ENCODE results near the gene ABLIM2. TPM values are rescaled to one million over a fixed set of nuclear protein-coding genes. Genes with fewer than 3 reads are reported as not detected.

ABLIM2 gene
- total RNA-seq, 2 donors from 2014 or later: 6.0 to 20.8 TPM

DNA sequence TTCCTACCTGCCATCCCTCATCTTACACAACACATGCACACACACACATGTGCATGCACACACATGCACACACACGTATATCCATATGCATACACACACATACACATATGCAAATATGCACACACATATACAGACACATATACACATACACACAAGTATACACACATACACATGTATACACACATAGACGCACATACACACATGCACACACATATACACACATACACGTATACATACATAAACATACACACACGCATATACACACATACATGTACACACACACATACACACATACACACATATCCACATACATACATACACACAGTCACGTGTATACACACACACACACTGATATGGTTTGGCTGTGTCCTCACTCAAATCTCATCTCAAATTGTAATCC is 182.0 kb downstream of the ABLIM2 start:
- ATAC-seq: no peak
- intact Hi-C loops (cut with DNase I): no loop called here
- H3K9me3 ChIP-seq: no peaks in the 10 kb centered on the region
- no peak overlapping the region for H3K27ac ChIP-seq
- H3K27me3 ChIP-seq: no peaks in the 10 kb centered on the region
- H3K36me3 ChIP-seq (replicated peaks in 1 of 2; ENCODE audit: insufficient read depth in 1 of 2, low read depth in 2 of 2): no peaks in the 10 kb centered on the region
- no peak overlapping the region for H3K4me3 ChIP-seq
- H3K4me1 ChIP-seq: no peaks in the 10 kb centered on the region
- no peak for DNase-seq
- TF ChIP-seq POLR2A (IDR thresholded peaks at IDR 0.05): no peak
- TF ChIP-seq, protein P1, sequence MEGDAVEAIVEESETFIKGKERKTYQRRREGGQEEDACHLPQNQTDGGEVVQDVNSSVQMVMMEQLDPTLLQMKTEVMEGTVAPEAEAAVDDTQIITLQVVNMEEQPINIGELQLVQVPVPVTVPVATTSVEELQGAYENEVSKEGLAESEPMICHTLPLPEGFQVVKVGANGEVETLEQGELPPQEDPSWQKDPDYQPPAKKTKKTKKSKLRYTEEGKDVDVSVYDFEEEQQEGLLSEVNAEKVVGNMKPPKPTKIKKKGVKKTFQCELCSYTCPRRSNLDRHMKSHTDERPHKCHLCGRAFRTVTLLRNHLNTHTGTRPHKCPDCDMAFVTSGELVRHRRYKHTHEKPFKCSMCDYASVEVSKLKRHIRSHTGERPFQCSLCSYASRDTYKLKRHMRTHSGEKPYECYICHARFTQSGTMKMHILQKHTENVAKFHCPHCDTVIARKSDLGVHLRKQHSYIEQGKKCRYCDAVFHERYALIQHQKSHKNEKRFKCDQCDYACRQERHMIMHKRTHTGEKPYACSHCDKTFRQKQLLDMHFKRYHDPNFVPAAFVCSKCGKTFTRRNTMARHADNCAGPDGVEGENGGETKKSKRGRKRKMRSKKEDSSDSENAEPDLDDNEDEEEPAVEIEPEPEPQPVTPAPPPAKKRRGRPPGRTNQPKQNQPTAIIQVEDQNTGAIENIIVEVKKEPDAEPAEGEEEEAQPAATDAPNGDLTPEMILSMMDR (IDR thresholded peaks at IDR 0.05): peak in 1 of 7 experiments; percentile 20
- 90 to 91% methylated on average over 5 of the region's 5 CpGs for WGBS, 2 donors

DNA sequence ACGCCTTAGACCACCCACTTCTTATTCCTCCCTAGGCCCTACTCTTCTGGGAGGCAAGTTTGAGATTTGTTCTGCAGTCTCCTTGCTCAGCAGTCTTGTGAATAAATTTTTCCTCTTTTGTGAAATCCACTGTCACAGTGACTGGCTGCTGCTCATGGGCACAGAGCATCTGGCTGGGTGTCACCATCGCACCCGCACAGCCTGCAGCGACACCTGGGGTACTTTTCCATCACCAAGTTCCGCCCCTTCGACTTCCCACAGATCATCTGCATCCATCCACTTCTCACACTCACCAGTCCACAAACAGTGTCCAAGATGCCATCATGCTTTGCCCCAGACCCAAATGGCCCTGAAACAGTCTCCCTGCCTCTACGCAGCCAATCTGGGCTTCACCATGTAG is 182.6 kb downstream of the ABLIM2 start:
- Histone ChIP-seq H3K36me3 (replicated peaks in 1 of 2; ENCODE audit: insufficient read depth in 1 of 2, low read depth in 2 of 2) (no peaks in the 10 kb centered on the region), H3K27me3 (no peaks in the 10 kb centered on the region), H3K9me3 (no peaks in the 10 kb centered on the region), H3K27ac (no peak overlapping the region), H3K4me1 (no peaks in the 10 kb centered on the region), H3K4me3 (no peak overlapping the region)
- intact Hi-C loops (cut with DNase I): no loop called here
- TF ChIP-seq, protein P1 (IDR thresholded peaks at IDR 0.05): no peak
- TF ChIP-seq POLR2A (IDR thresholded peaks at IDR 0.05): no peak
- no peak for ATAC-seq
- no peak for DNase-seq
- WGBS, 2 donors: 98% methylated on average over 7 of the region's 7 CpGs

DNA sequence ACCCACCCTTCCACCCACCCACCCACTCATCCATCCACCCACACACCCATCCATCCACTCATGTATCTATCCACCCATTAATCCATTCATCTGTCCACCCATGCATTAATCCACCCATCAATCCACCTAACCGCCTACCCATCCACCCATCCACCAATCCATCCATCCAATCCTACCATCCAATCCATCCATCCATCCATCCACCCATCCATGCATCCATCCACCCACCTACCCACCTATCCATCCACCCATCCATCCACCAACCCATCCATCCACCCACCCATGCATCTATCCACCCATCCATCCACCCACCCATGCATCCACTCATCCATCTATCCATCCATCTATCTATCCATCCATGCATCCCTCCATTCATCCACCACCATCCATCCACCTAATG is 184.2 kb downstream of the ABLIM2 start:
- no peak for TF ChIP-seq POLR2A (IDR thresholded peaks at IDR 0.05)
- TF ChIP-seq, protein P1 (IDR thresholded peaks at IDR 0.05): no peak
- 93 to 97% methylated on average over 1 of the region's 1 CpG for WGBS, 2 donors
- H3K27me3 ChIP-seq: no peaks in the 10 kb centered on the region
- H3K9me3 ChIP-seq: no peaks in the 10 kb centered on the region
- H3K27ac ChIP-seq: no peak overlapping the region
- no peak overlapping the region for H3K4me3 ChIP-seq
- ATAC-seq: no peak
- peaks cover 14% of the 10 kb centered on the region for H3K4me1 ChIP-seq
- no peaks in the 10 kb centered on the region for H3K36me3 ChIP-seq (replicated peaks in 1 of 2; ENCODE audit: insufficient read depth in 1 of 2, low read depth in 2 of 2)
- DNase-seq: no peak
- intact Hi-C loops (cut with DNase I): no loop called here

DNA sequence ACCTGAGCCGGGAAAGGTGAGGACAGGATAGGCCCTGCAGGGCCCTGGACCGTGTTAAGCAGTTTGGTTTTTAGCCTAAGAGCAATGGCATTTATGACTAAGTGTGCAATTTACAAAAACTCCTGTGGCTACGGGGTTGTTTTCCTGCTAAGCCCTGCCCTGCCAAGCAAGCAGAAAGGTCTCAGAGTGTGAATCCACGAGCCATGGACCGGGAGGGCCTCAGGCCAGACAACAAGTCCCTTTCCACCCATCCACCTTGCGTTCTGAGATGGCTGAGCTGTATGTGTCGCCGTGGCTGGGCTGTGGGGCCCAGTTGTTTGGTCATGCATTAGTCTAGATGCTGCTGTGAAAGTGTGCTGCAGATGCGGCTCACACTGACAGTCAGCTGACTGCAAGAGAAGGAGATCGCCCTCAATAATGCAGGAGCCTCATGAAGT is 185.1 kb downstream of the ABLIM2 start:
- H3K36me3 ChIP-seq (replicated peaks in 1 of 2; ENCODE audit: insufficient read depth in 1 of 2, low read depth in 2 of 2): no peaks in the 10 kb centered on the region
- intact Hi-C loops (cut with DNase I): no loop called here
- ATAC-seq (no peak), DNase-seq (no peak)
- 89 to 91% methylated on average over 5 to 10 of the region's 10 CpGs for WGBS, 2 donors
- no peak for TF ChIP-seq POLR2A (IDR thresholded peaks at IDR 0.05)
- TF ChIP-seq, protein P1 (IDR thresholded peaks at IDR 0.05): no peak
- H3K4me1 ChIP-seq: peaks cover 16% of the 10 kb centered on the region
- H3K9me3 ChIP-seq: no peaks in the 10 kb centered on the region
- no peaks in the 10 kb centered on the region for H3K27me3 ChIP-seq
- H3K27ac ChIP-seq: no peak overlapping the region
- no peak overlapping the region for H3K4me3 ChIP-seq

DNA sequence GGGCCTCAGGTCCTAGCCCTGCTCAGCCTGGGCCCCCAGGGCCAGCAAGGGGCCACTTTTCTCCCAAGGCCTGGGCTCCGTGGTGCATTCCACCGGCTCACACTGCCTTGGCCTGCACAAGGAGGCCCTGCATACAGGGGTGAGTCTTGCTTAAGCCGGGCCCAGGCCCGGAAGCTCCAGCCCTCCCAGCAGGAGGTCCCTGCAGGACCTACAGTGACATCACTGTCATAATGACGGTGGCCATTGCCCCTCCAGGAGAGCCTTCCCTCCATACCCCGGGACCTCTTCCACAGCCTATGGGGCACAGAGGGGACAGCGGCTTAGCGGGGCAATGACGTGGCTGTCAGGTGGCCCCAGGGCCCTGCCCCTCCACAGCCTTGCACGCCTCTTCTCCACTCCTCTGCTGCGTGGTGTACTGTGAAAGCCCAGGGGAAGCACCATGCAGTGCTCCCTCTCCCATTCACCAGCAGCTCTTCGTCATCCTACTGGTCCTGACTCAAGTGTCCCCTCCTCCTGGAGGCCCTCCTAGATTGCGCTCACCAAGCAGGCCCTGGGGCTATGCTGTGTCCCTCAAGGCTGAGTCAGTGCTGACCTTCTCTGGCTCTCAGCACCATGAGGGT is 186.6 kb downstream of the ABLIM2 start:
- WGBS, 2 donors: 82 to 94% methylated on average over 8 to 11 of the region's 13 CpGs
- no peak for TF ChIP-seq POLR2A (IDR thresholded peaks at IDR 0.05)
- TF ChIP-seq, protein P1 (IDR thresholded peaks at IDR 0.05): no peak
- no peak overlapping the region for H3K27ac ChIP-seq
- no peak for DNase-seq
- intact Hi-C loops (cut with DNase I): no loop called here
- H3K4me3 ChIP-seq: no peak overlapping the region
- ATAC-seq: no peak
- no peaks in the 10 kb centered on the region for H3K36me3 ChIP-seq (replicated peaks in 1 of 2; ENCODE audit: insufficient read depth in 1 of 2, low read depth in 2 of 2)
- peaks cover 16% of the 10 kb centered on the region for H3K4me1 ChIP-seq
- H3K9me3 ChIP-seq: no peaks in the 10 kb centered on the region
- no peaks in the 10 kb centered on the region for H3K27me3 ChIP-seq

Measured in body of pancreas (tissue), 4 donors.